ENCODE results near the gene PSMF1. TPM values are rescaled to one million over a fixed set of nuclear protein-coding genes. Genes with fewer than 3 reads are reported as not detected.

PSMF1 gene
- total and polyA plus RNA-seq, 2 donors (not counting 3 experiments of a cell fraction or from before 2014, with no cell fraction given) = 142 to 354 TPM

GRCh38 chr20:1184260-1184637 lies 65.8 kb downstream of the PSMF1 start:
- CTCF ChIA-PET = interaction anchor here (0.9 to 1.7 kb wide), 2 partner anchors 15 to 76 kb away, joined by 3 to 7 read pairs; no protein-coding TSS in a partner anchor

More at GRCh38 chr20:1184260-1184637, 65.8 kb downstream of the PSMF1 start:
- TF ChIP-seq POLR2AphosphoS5 (IDR thresholded peaks at IDR 0.05; ENCODE audit: insufficient read depth, low read depth, low read length) (no peak), MAX (IDR thresholded peaks at IDR 0.05; ENCODE audit: insufficient read depth, insufficient read length) (no peak), MYC (IDR thresholded peaks at IDR 0.05; ENCODE audit: low read depth, low read length) (no peak), JUN (IDR thresholded peaks at IDR 0.05; ENCODE audit: borderline replicate concordance, insufficient read depth, insufficient read length, low read depth) (no peak), GATA2 (IDR thresholded peaks at IDR 0.05; ENCODE audit: insufficient read depth, insufficient read length, low read depth, low read length) (no peak), EZH2 (IDR thresholded peaks at IDR 0.05; ENCODE audit: borderline replicate concordance, low read depth, low read length, severe bottlenecking) (no peak), POLR2A (IDR thresholded peaks at IDR 0.05; ENCODE audit: low read depth, low read length) (no peak), CTCF (IDR thresholded peaks at IDR 0.05; ENCODE audit: extremely low read depth in 1 of 2, insufficient read depth in 1 of 2, low read depth in 1 of 2, low read length in 2 of 2) (no peak), FOS (IDR thresholded peaks at IDR 0.05; ENCODE audit: borderline replicate concordance, insufficient read depth, low read length) (no peak)
- Histone ChIP-seq H3K4me1 (ENCODE audit: control insufficient read depth, extremely low read depth, insufficient read depth, low read length) (no peaks in the 10 kb centered on the region), H2AFZ (ENCODE audit: low read depth, low read length) (no peak overlapping the region), H3K27ac (ENCODE audit: insufficient read depth, low read depth, low read length) (no peak overlapping the region), H3K4me3 (replicated peaks in 1 of 3; ENCODE audit: insufficient read depth in 1 of 3, low read depth in 1 of 3, low read length in 3 of 3) (no peak overlapping the region), H3K9me1 (replicated peaks; ENCODE audit: control insufficient read depth, extremely low read depth, insufficient read depth, low read length) (no peaks in the 10 kb centered on the region), H3K79me2 (ENCODE audit: control insufficient read depth, insufficient read depth, low read length) (no peaks in the 10 kb centered on the region), H3K4me2 (ENCODE audit: insufficient read depth, low read length) (no peak overlapping the region), H3K9me3 (replicated peaks; ENCODE audit: control insufficient read depth, insufficient read depth, low read length) (no peaks in the 10 kb centered on the region), H3K9ac (replicated peaks; ENCODE audit: extremely low read depth, insufficient read depth, low read length) (no peak overlapping the region), H3K36me3 (ENCODE audit: control insufficient read depth in 2 of 2, extremely low read depth in 1 of 2, insufficient read depth in 2 of 2, low read length in 2 of 2) (no peaks in the 10 kb centered on the region), H3K27me3 (ENCODE audit: control insufficient read depth in 2 of 2, insufficient read depth in 2 of 2, low read length in 2 of 2) (peaks cover 12 to 22% of the 10 kb centered on the region in 2 experiments), H4K20me1 (replicated peaks; ENCODE audit: control insufficient read depth, extremely low read depth, insufficient read depth, low read length) (no peaks in the 10 kb centered on the region)
- intact Hi-C loops (cut with micrococcal nuclease) (loop anchor here (2.0 to 10.0 kb wide), 3 partner anchors 75 to 365 kb away; no protein-coding TSS in a partner anchor), dilution Hi-C loops (cut with MboI; ENCODE audit: extremely low pct_ligation_motif_present, low sequenced_read_pairs) (no loop called here)
- POLR2A ChIA-PET = no interaction called here
- DNase-seq (ENCODE audit: low read depth, low spot score) = no peak
- no TSS peak for BruUV-seq (replicated peaks)
- FAIRE-seq = no peak

Data from endothelial cell of umbilical vein (primary cell).